ENCODE measurements around the gene ALDH1L1. TPM values are rescaled to one million over a fixed set of nuclear protein-coding genes. Genes with fewer than 3 reads are reported as not detected.

Gene ALDH1L1
- total RNA-seq, 1 donor from 2014 or later = 1.0 TPM

- H3K27me3 ChIP-seq (ENCODE audit: control insufficient read depth, insufficient read depth, low read length) = no peaks in the 10 kb centered on the region
- no peak for TF ChIP-seq CTCF (IDR thresholded peaks at IDR 0.05; ENCODE audit: insufficient read depth, low read length, poor library complexity, severe bottlenecking)
- no peak for DNase-seq (ENCODE audit: low read depth)
- H3K4me3 ChIP-seq (ENCODE audit: low read depth, low read length) = no peak overlapping the region
- no peaks in the 10 kb centered on the region for H3K36me3 ChIP-seq (ENCODE audit: control insufficient read depth, insufficient read depth, low read length)
These were observed 20.1 kb upstream of the ALDH1L1 start for GRCh38 chr3:126200534-126200933.

- H3K27me3 ChIP-seq (ENCODE audit: control insufficient read depth, insufficient read depth, low read length) = no peaks in the 10 kb centered on the region
- no peaks in the 10 kb centered on the region for H3K36me3 ChIP-seq (ENCODE audit: control insufficient read depth, insufficient read depth, low read length)
- TF ChIP-seq CTCF (IDR thresholded peaks at IDR 0.05; ENCODE audit: insufficient read depth, low read length, poor library complexity, severe bottlenecking) = no peak
- DNase-seq (ENCODE audit: low read depth) = no peak
- H3K4me3 ChIP-seq (ENCODE audit: low read depth, low read length) = no peak overlapping the region
These were observed 18.9 kb upstream of the ALDH1L1 start for GRCh38 chr3:126199256-126199655.

GRCh38 chr3:126197854-126198584, 17.6 kb upstream of the ALDH1L1 start:
- peak; percentile 83 for TF ChIP-seq CTCF (IDR thresholded peaks at IDR 0.05; ENCODE audit: insufficient read depth, low read length, poor library complexity, severe bottlenecking)
- H3K36me3 ChIP-seq (ENCODE audit: control insufficient read depth, insufficient read depth, low read length) = no peaks in the 10 kb centered on the region
- no peak overlapping the region for H3K4me3 ChIP-seq (ENCODE audit: low read depth, low read length)
- DNase-seq (ENCODE audit: low read depth) = no peak
- H3K27me3 ChIP-seq (ENCODE audit: control insufficient read depth, insufficient read depth, low read length) = no peaks in the 10 kb centered on the region

GRCh38 chr3:126197343-126197742, 17.0 kb upstream of the ALDH1L1 start:
- no peaks in the 10 kb centered on the region for H3K27me3 ChIP-seq (ENCODE audit: control insufficient read depth, insufficient read depth, low read length)
- DNase-seq (ENCODE audit: low read depth) = no peak
- TF ChIP-seq CTCF (IDR thresholded peaks at IDR 0.05; ENCODE audit: insufficient read depth, low read length, poor library complexity, severe bottlenecking) = no peak
- no peaks in the 10 kb centered on the region for H3K36me3 ChIP-seq (ENCODE audit: control insufficient read depth, insufficient read depth, low read length)
- no peak overlapping the region for H3K4me3 ChIP-seq (ENCODE audit: low read depth, low read length)

GRCh38 chr3:126194713-126195305, 14.4 kb upstream of the ALDH1L1 start:
- Histone ChIP-seq H3K36me3 (ENCODE audit: control insufficient read depth, insufficient read depth, low read length) (no peaks in the 10 kb centered on the region), H3K27me3 (ENCODE audit: control insufficient read depth, insufficient read depth, low read length) (no peaks in the 10 kb centered on the region), H3K4me3 (ENCODE audit: low read depth, low read length) (no peak overlapping the region)
- TF ChIP-seq CTCF (IDR thresholded peaks at IDR 0.05; ENCODE audit: insufficient read depth, low read length, poor library complexity, severe bottlenecking) = no peak
- no peak for DNase-seq (ENCODE audit: low read depth)

All from kidney epithelial cell (primary cell).